ENCODE results near the gene COL5A1.

GRCh38 chr9:134712243-134712642 is 70.6 kb downstream of the COL5A1 start:
- TF ChIP-seq CTCF (IDR thresholded peaks at IDR 0.05): no peak
- no peak for TF ChIP-seq POLR2A (IDR thresholded peaks at IDR 0.05)
- TF ChIP-seq EP300 (IDR thresholded peaks at IDR 0.05): no peak

All from tibial nerve (tissue), 4 donors.